Measurements from ENCODE around the gene MYOT.
A peak's percentile ranks its signal among the peaks of the same experiment; 100 is the strongest.
"Not testable (repeated sequence)": the region's sequence is repeated elsewhere in the genome, so short reads cannot be mapped to it uniquely, and the experiment has no call there.

Gene MYOT

DNA sequence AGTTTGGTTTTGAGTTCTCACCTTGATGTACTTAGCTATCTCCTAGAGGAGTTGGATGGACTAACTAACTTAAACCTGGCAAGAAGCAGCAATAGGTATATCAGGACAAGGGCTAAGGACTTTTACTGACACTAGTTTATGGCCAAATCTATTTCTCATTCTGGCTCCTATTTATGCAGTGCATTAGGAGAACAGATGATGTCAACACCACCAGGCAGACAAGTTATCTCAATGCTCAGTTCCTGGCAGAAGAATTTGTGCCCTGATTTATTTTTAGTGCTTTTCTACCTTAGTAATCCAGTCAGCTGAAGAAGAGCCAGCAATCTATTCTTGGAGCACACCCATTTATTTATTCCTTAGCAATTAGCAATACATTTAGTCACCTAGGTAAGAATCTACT, 30.7 kb upstream of the MYOT start:
- Mint-ChIP-seq H3K36me3 (ENCODE audit: low read depth) (peaks cover 6% of the 10 kb centered on the region), H3K4me3 (no peak overlapping the region), H3K27ac (no peak overlapping the region), H3K4me1 (ENCODE audit: low read depth) (peaks cover 14% of the 10 kb centered on the region), H3K9me3 (no peaks in the 10 kb centered on the region), H3K27me3 (no peaks in the 10 kb centered on the region)
- intact Hi-C loops (cut with micrococcal nuclease) = no loop called here

DNA sequence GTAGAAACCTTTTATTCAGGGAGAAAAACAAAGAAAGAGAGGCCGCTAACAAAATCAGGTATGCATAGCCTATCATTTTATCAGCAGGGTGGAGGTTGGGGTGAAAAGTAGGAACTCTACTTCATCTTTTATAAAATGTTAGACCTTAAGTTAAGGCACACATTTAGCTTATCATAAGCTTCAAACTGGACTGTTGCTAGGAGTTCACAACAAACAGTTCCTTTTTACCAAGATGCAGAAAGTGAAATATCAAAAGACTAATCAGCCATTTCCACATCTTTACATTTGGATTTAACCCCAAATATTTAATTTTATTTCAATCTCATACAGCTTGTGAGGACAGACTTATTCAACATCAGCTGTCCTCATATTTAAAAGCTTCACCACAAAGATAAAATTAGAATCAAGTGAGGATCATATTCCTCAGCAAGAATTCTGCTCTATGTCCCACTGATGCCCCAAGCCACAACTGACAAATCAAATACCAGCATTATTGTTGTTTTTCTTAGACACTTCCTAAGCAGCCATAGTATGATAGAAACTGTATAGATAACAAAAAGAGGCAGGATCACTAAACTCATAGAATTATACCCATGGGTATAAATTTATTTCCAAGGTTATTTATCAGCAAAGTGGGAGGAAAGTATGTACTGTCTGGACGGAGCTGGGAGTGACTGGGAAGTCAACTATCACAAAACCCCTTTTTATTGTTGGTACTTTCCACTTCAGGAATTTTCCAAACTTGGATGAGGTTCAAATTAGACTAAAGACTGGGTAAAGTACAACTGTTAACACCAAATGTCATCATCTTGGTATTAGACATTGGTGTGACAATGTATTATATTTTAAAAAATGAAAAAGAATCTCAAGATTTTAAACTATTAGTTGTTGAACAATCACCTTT, 29.9 kb upstream of the MYOT start:
- Mint-ChIP-seq H3K9me3 (no peaks in the 10 kb centered on the region), H3K4me1 (ENCODE audit: low read depth) (peaks cover 22% of the 10 kb centered on the region), H3K27me3 (no peaks in the 10 kb centered on the region), H3K27ac (no peak overlapping the region), H3K36me3 (ENCODE audit: low read depth) (peaks cover 6% of the 10 kb centered on the region), H3K4me3 (no peak overlapping the region)
- intact Hi-C loops (cut with micrococcal nuclease) = no loop called here

DNA sequence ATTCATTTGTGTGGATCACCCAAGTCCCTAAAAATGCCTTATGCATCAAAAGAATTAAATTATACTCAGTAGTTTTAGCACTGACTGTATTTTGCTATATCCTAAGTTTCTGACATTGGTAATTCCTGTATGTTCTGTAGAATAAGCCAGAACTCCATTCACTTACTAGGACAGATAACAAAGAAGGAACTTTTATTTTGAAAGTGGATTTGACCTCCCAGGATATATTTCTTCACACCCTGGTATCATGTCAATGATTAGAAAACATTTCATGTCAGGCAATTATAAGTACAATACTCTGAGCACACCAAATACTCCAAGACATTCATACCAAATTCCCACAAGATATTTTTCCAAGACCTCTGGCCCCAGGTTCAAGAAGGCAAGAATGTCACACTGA, 28.7 kb upstream of the MYOT start:
- Mint-ChIP-seq H3K27ac (no peak overlapping the region), H3K36me3 (ENCODE audit: low read depth) (peaks cover 6% of the 10 kb centered on the region), H3K4me1 (ENCODE audit: low read depth) (peaks cover 28% of the 10 kb centered on the region), H3K9me3 (no peaks in the 10 kb centered on the region), H3K27me3 (no peaks in the 10 kb centered on the region), H3K4me3 (no peak overlapping the region)
- intact Hi-C loops (cut with micrococcal nuclease) = no loop called here

DNA sequence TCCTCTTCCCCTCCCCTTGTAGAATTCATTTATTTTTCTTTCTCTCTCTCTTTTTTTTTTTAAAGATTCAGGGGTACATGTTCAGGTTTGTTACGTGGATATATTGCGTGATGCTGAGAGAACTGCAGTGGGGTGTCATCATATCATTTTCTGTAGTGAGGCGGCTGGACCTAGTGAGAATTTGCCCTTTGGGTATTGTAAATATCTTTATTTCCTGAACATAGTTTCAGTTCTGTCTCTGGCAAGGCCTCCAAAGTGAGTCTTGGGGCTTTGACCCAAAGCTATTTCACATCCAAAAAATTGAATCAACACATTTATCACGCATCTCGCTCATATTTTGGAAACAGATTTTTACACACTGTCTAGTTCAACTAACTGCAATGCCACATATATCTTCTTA, 25.4 kb upstream of the MYOT start:
- intact Hi-C loops (cut with micrococcal nuclease) = no loop called here
- Mint-ChIP-seq H3K36me3 (ENCODE audit: low read depth) (peaks cover 6% of the 10 kb centered on the region), H3K27me3 (no peaks in the 10 kb centered on the region), H3K4me3 (no peak overlapping the region), H3K9me3 (no peaks in the 10 kb centered on the region), H3K4me1 (ENCODE audit: low read depth) (peaks cover 28% of the 10 kb centered on the region), H3K27ac (no peak overlapping the region)

DNA sequence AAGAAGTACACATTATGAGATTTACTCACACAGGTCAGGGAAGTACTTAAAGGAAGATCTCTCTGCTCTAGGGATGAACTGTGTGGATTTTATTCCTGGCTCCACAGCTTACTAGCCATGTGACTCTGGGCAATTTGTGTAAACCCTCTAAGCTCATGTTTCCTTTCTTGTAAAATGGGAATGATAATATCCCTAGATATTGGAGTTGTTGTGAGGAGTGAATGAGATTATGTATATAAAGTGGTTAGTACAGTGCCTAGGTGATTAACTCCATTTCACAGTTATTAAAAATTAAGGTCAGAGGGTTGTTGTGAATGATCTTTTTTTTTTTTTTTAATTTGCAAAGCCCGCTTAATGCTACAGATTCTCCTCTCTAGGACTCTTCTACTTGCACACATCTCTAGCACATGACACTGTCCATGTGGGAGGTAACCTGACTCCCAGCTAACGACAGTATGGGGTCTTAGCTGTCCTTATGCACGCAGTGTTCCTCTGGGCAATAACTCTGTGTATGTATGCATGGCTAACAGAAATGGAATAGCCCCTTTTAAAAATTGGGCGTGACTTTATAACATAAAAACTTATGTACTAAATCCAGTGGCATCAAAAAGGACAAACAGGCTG, 23.9 kb upstream of the MYOT start:
- Mint-ChIP-seq H3K4me3 (no peak overlapping the region), H3K9me3 (no peaks in the 10 kb centered on the region), H3K27me3 (no peaks in the 10 kb centered on the region), H3K27ac (no peak overlapping the region), H3K4me1 (ENCODE audit: low read depth) (peaks cover 28% of the 10 kb centered on the region), H3K36me3 (ENCODE audit: low read depth) (peaks cover 6% of the 10 kb centered on the region)
- intact Hi-C loops (cut with micrococcal nuclease) = no loop called here

DNA sequence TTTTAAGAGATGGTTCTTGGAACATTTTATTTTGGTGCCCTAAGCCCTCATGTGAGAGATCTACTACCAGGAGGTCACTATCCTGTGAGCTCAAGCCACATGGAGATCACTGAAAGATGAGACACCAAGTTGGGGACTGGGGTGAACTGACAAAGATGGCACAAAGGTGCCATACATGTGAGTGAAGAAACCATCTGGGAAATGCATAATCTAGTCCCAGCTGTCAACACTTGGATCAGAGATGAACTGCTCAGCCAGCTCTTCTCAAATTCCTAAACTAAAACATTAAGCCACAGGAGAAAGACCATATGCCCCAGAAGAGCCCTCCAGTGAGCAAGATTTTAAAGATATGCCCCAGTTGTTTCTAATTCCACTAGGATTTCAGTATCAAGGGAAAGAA, 22.2 kb upstream of the MYOT start:
- intact Hi-C loops (cut with micrococcal nuclease) = no loop called here
- Mint-ChIP-seq H3K27me3 (no peaks in the 10 kb centered on the region), H3K4me1 (ENCODE audit: low read depth) (peaks cover 24% of the 10 kb centered on the region), H3K36me3 (ENCODE audit: low read depth) (peaks cover 6% of the 10 kb centered on the region), H3K9me3 (no peaks in the 10 kb centered on the region), H3K27ac (no peak overlapping the region), H3K4me3 (no peak overlapping the region)

DNA sequence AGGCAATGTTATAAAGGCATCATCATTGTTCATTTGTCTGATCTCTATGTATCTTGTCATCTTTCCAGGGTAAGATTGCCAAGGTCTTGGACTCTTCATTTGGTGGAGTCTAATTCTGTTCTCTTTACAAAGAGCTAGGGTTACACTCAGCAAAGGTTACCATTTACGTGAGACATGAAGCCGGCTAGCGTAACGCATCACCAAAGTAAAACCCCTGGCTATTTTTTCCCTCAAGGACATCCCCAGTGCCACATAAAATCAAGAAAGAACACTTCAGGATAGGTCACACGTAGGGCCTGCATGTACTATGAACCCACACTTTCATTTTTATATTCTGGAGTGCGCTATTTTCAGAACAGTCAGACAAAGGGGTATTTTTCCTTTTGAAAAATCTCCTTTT, 20.0 kb upstream of the MYOT start:
- no peak overlapping the region for H3K27ac Mint-ChIP-seq
- intact Hi-C loops (cut with micrococcal nuclease) = no loop called here
- H3K4me3 Mint-ChIP-seq = no peak overlapping the region
- H3K4me1 Mint-ChIP-seq (ENCODE audit: low read depth) = peaks cover 18% of the 10 kb centered on the region
- peaks cover 12% of the 10 kb centered on the region for H3K36me3 Mint-ChIP-seq (ENCODE audit: low read depth)
- H3K27me3 Mint-ChIP-seq = no peaks in the 10 kb centered on the region
- no peaks in the 10 kb centered on the region for H3K9me3 Mint-ChIP-seq

DNA sequence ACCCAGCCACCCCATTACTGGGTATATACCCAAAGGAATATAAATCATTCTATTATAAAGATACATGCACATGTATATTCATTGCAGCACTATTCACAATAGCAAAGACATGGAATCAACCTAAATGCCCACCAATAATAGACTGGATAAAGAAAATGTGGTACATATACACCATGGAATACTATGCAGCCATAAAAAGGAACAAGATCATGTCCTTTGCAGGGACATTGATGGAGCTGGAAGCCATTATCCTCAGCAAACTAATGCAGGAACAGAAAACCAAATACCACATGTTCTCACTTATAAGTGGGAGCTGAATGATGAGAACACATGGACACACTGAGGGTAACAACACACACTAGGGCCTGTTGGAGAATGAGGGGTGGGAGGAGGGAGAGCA, 14.5 kb upstream of the MYOT start:
- H3K27me3 Mint-ChIP-seq; H3K9me3 Mint-ChIP-seq; H3K36me3 Mint-ChIP-seq (ENCODE audit: low read depth); H3K4me3 Mint-ChIP-seq; intact Hi-C loops (cut with micrococcal nuclease); H3K27ac Mint-ChIP-seq: not testable (repeated sequence)
- H3K4me1 Mint-ChIP-seq (ENCODE audit: low read depth) = peaks cover 19% of the 10 kb centered on the region

DNA sequence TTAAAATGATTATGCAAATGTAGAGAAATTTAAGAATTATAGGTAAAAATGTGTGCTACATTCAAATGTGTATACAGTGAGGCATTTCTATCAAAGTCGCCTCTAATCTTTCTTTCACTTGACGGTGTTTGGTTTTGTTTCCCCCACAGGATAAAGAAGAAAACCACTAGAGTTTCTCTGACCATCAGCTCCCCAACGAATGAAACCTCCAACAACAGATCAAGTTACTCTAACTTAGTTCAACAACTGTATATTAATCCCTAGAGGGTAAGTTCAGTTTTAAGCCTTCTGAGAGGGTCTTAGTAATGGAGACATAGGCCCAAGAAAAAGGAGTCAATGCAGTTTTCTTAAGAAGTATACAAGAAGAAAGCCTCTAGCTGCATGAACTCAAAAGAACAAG, 11.5 kb upstream of the MYOT start:
- H3K4me3 Mint-ChIP-seq = no peak overlapping the region
- intact Hi-C loops (cut with micrococcal nuclease) = no loop called here
- no peaks in the 10 kb centered on the region for H3K36me3 Mint-ChIP-seq (ENCODE audit: low read depth)

DNA sequence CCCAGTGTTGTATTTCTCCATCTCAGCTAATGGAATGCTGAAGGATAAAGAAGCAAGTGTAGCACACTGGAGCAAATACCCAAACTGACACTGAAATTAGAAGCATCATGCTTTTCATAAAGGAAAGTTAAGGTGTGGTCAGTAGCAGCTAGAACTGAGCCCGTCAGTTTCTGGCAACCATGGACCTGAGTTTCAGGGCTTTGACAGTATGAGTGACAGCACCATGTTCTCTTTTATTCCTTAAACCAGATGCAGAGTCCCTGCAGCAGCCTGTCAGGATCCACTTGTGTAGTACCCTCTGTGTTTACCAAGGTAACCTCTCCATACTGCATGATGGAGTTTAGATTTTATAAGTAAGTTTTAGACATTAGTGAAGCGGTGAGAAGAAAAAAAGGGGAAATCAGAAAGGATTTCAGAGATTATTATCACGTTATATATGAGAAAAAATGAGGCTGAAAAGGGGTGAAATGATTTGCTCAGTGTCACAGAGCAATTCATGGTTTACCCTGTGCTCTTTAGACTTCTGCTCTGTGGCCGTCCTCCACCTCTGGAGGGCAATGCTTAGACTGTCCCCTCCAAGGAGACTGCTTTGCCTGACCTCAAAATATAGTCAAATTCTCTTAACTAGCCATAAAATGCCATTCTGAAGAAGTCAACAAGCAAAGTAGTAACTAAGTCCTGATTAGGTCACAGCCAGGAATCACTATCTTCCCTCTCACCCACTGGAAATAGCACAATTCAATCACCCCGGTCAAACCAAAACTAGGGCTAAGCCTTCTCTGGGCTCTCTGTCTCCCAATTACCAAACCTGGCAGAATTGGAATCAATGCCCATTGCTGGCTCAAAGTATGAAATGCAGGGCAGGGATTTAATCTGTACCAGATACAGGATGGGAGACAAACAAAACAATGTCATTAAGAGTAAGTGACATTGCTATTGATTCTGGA, 10.5 kb upstream of the MYOT start:
- Mint-ChIP-seq H3K4me1 (ENCODE audit: low read depth) (peaks cover 25% of the 10 kb centered on the region), H3K36me3 (ENCODE audit: low read depth) (no peaks in the 10 kb centered on the region), H3K4me3 (peak overlapping the region; percentile 7), H3K27ac (peak overlapping the region; percentile 71), H3K27me3 (no peaks in the 10 kb centered on the region), H3K9me3 (no peaks in the 10 kb centered on the region)
- intact Hi-C loops (cut with micrococcal nuclease) = no loop called here

More for the DNA sequence above, 11.5 kb upstream of the MYOT start:
- Mint-ChIP-seq H3K9me3 (no peaks in the 10 kb centered on the region), H3K27me3 (no peaks in the 10 kb centered on the region), H3K27ac (no peak overlapping the region), H3K4me1 (ENCODE audit: low read depth) (peaks cover 26% of the 10 kb centered on the region)

DNA sequence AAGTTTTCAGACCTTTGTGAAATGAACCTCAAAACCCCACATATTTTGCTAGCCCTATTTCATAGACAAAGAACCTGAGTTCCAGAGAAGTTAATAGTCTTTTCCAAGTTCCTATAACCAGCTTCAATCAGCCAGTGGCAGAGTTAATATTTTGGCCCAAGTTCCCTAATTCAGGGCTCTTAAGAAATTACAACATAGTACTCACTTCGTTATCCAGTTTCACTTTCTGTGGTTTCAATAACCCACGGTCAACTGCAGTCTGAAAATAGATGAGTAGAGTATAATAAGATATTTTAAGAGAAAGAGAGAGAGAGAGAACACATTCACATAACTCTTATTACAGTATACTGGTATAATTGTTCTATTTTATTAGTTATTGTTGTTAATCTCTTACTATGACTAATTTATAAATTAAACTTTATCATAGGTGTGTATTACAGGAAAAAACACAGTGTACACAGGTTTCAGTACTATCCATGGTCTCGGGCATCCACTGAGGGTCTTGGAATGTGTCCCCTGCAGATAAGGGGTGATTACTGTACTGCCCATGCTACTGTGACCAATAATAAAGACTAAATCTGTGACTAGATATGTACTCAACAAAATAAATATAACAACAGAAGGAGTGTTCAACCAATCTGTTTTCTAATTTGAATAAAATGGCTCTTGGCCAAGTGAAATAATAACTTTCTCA, 9.3 kb upstream of the MYOT start:
- Mint-ChIP-seq H3K9me3 (no peaks in the 10 kb centered on the region), H3K4me1 (ENCODE audit: low read depth) (peaks cover 21% of the 10 kb centered on the region), H3K36me3 (ENCODE audit: low read depth) (no peaks in the 10 kb centered on the region), H3K27ac (peak overlapping the region; percentile 71), H3K27me3 (no peaks in the 10 kb centered on the region), H3K4me3 (no peak overlapping the region)
- intact Hi-C loops (cut with micrococcal nuclease) = no loop called here

DNA sequence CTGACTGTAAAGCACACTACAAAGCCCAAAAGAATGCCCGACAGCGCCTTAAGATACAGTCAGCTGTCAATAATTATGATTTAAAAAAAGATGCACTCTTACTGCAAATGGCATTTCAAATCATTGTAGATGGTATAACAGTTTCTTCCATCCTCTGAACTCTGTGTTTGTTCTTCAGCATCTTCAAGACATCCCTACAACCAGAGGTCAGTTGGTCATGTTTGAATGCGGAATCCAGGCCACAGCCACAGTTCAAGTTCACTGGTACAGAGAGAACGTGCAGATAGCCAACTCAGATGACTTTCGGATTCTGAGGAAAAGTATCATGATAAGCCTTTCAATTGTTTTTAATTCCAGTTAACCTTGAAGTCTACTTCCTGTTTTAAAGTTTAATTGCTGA, 8.7 kb upstream of the MYOT start:
- H3K9me3 Mint-ChIP-seq = no peaks in the 10 kb centered on the region
- H3K27me3 Mint-ChIP-seq = no peaks in the 10 kb centered on the region
- no peak overlapping the region for H3K27ac Mint-ChIP-seq
- peaks cover 21% of the 10 kb centered on the region for H3K4me1 Mint-ChIP-seq (ENCODE audit: low read depth)
- intact Hi-C loops (cut with micrococcal nuclease) = no loop called here
- no peak overlapping the region for H3K4me3 Mint-ChIP-seq
- H3K36me3 Mint-ChIP-seq (ENCODE audit: low read depth) = no peaks in the 10 kb centered on the region

DNA sequence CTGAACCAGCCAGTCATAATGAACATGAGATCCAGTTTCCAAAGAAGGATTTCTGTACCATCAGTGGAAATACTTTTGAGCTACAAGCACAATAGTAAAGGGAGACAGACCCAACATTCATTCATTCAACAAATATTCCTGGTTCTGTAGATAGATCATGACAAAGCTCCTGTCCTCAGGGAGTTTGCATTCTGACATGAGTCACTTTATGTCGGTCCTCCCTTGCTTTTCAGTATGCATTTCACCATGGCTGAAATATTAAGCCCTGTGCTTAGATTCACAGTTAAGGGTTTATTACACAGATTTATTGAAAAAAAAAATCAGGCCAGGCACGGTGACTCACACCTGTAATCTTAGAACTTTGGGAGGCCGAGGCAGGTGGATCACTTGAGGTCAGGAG, 5.4 kb upstream of the MYOT start:
- Mint-ChIP-seq H3K36me3 (ENCODE audit: low read depth) (no peaks in the 10 kb centered on the region), H3K4me1 (ENCODE audit: low read depth) (peaks cover 22% of the 10 kb centered on the region)

More for the DNA sequence above, 5.4 kb upstream of the MYOT start:
- intact Hi-C loops (cut with micrococcal nuclease) = no loop called here
- H3K4me3 Mint-ChIP-seq = no peak overlapping the region
- no peaks in the 10 kb centered on the region for H3K9me3 Mint-ChIP-seq
- no peak overlapping the region for H3K27ac Mint-ChIP-seq
- no peaks in the 10 kb centered on the region for H3K27me3 Mint-ChIP-seq

Measured in dendritic cell treated with granulocyte-macrophage colony-stimulating factor and Interleukin-4, amounts not matched to agents 40 ng/mL and 50 ng/mL, for 4 days (primary cell).